Heart right ventricle (tissue), 16 donors: ENCODE measurements around the gene ZDHHC7. TPM values are rescaled to one million over a fixed set of nuclear protein-coding genes. Genes with fewer than 3 reads are reported as not detected.
A peak's percentile ranks its signal among the peaks of the same experiment; 100 is the strongest.

Experiments
- ATAC-seq, 8 donors: fragments of 200-7000 bp; cut with Tn5 transposase; one replicate each; pipeline ENCODE4 v1.9.1; 2020; ENCODE audit warnings: mild to moderate bottlenecking in 8 of 8, moderate library complexity in 8 of 8, moderate number of reproducible peaks in 1 of 8
- DNase-seq, 2 donors: peaks; one replicate each; pipeline ENCODE4 v3.0.0-alpha.2; 2020
- H3K27ac ChIP-seq, 10 donors: fragments of 200-600 bp; sonication (generic) in 2 of 10; one replicate each; pipeline versions ENCODE4 v1.5.0 to v1.8.0; 2020 to 2022; ENCODE audit warnings: mild to moderate bottlenecking in 3 of 10
- H3K27me3 ChIP-seq, 7 donors: fragments of 200-600 bp; one replicate each; pipeline ENCODE4 v1.8.0; 2021 to 2022; ENCODE audit warnings: mild to moderate bottlenecking in 2 of 7
- H3K36me3 ChIP-seq, 9 donors: fragments of 200-600 bp; sonication (generic) in 1 of 9; one replicate each; pipeline versions ENCODE4 v1.5.0 to v1.8.0; 2020 to 2022; ENCODE audit warnings: mild to moderate bottlenecking in 2 of 9
- H3K4me1 ChIP-seq, 9 donors: fragments of 200-600 bp; sonication (generic) in 1 of 9; one replicate each; pipeline versions ENCODE4 v1.5.0 to v1.8.0; 2020 to 2022; ENCODE audit warnings: mild to moderate bottlenecking in 4 of 9
- H3K4me3 ChIP-seq, 10 donors: fragments of 200-600 bp; sonication (generic) in 2 of 10; one replicate each; pipeline versions ENCODE4 v1.5.0 to v1.8.0; 2020 to 2022; ENCODE audit warnings: mild to moderate bottlenecking in 7 of 10, moderate library complexity in 2 of 10
- H3K9me3 ChIP-seq, 11 donors: fragments of 200-600 bp in 10 of 11; sonication (generic) in 2 of 11; one replicate each; pipeline versions ENCODE4 v1.5.0 to v1.8.0; 2013 to 2022; ENCODE audit warnings: mild to moderate bottlenecking in 2 of 11, control low read depth in 1 of 11, moderate library complexity in 1 of 11
- CTCF ChIP-seq, 9 donors: fragments of 200-600 bp; sonication (generic) in 2 of 9; IDR thresholded peaks; one replicate each; pipeline versions ENCODE4 v1.5.0 to v1.8.0; 2021 to 2022; ENCODE audit warnings: antibody characterized with exemption in 9 of 9, mild to moderate bottlenecking in 5 of 9, moderate library complexity in 1 of 9
- WGBS, 2 donors: extraction: QIAGEN DNeasy Blood & Tissue Kit; methylation state at CpG; one replicate each; pipeline ENCODE4 v1.1.7; 2013; ENCODE audit warnings: inconsistent platforms in 1 of 2; 5-methylcytosine and 5-hydroxymethylcytosine counted together
- intact Hi-C, 10 donors: fragments of 100-400 bp; cut with DNase I; formaldehyde crosslinking; loops; one replicate each; pipeline versions ENCODE4 v1.11.1 to v1.14.2; 2022
- polyA plus RNA-seq, 2 donors: library from polyadenylated mRNA; stranded (reverse); fragments of 200-250 nt; gene quantifications; one replicate each; pipeline ENCODE4 v1.2.3, GENCODE V29; 2013
- total RNA-seq, 10 donors: library from RNA; stranded (reverse); fragmentation: NEBNext Ultra II Directional in 3 of 10; extraction: Animal tissue kit (Norgen Biotek cat#: 25700) in 3 of 10; gene quantifications; one replicate each; pipeline versions ENCODE4 v1.2.1 to v1.2.4, GENCODE V29; 2021 to 2023
- donor health status: Arrhythmogenic right ventricular cardiomyopathy.
- donor health status: ischemic (EF 13 %, LVEDD 7.1; RV severe dilation, severe dysfunction).
- donor health status: healthy with polysubstance abuse.
- donor health status: DM: no; HTN: yes; CAD: no.
- donor health status: DM: no; HTN: no; CAD: no.
- donor health status: ischemic (EF 25% LVEDD 6.9; RV normal size, moderate dysfunction).
- donor health status: ischemic (EF 25% LVEDD 5.7; RV mildly dilated, moderate dysfunction).
- donor health status: healthy.
- donor health status: DM: yes; HTN: yes; CAD: no.
- donor health status: Ischemic cardiomyopathy.
- donor health status: ischemic (EF 35%, LVEDD 5.7; RV mildly dilated, moderate dysfunction).
- donor health status: nonischemic (EF 11% LVEDD 7.7; RV severe dilation, severe dysfunction).
- donor health status: DM: yes; HTN: yes; CAD: no.
- donor health status: PGD.
- donor health status: ischemic (EF 29% LVEDD 5.4; RV normal size, mild dysfunction).
- donor health status: nonischemic (EF 23%, LVEDD 6.1; RV moderate dilation, normal function).

The ZDHHC7 gene
- total and polyA plus RNA-seq, 12 donors: 15.1 to 55.5 (median 41.8) TPM

DNA sequence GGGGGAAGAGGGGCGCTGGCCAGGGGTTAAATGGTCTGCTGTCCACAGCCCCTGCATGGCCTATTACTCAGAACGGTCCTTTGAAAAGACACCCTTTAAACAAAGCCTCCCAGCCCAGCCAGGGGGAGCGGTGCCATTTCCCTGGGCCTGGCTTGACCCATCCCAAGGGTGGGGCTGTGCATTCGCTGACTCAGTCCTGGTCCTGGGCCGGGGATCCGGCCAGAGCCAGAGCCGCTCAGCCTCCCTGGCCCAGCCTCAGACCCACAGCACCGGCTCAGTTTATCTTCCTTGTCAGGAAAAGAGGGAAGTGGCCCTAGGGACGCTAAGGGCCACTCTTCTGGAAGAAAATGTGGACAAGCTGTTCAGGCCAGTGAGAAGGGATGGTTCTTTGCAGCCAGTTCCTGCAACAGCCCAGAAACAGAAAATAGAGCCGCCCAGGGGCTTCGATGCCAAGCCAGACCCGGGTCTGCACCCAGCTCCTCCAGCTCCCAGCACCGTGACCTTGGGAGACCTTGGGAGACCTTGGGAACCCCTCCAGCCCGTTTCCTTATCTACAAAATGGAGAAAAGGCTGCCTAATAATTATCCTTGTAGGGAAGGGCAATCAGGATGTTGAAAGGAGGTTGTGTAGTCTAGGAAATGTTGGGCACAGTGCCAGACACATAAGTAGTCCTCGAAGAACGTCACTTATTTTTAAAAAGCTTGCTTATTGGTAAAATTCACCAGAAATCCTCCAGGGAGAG lies 82.5 kb downstream of the ZDHHC7 start:
- Histone ChIP-seq H3K9me3 (peaks cover 0 to 3% (median 0%) of the 10 kb centered on the region in 11 donors), H3K36me3 (no peaks in the 10 kb centered on the region), H3K4me3 (no peak overlapping the region), H3K27me3 (no peaks in the 10 kb centered on the region), H3K4me1 (peaks cover 8 to 63% (median 38%) of the 10 kb centered on the region in 9 donors), H3K27ac (peak overlapping the region in 9 of 10 donors; percentile 45 to 86 (median 71))
- peak in 2 of 9 donors; percentile 4 to 5 for TF ChIP-seq CTCF (IDR thresholded peaks at IDR 0.05)
- DNase-seq (peak; percentile 61 to 78), ATAC-seq (peak; percentile 42 to 73 (median 62))
- WGBS, 2 donors: 37 to 42% methylated on average over 16 of the region's 16 CpGs
- intact Hi-C loops: loop anchor here in 4 of 10 donors (5.0 kb wide), 2 partner anchors 33 to 43 kb away; no protein-coding TSS in a partner anchor

DNA sequence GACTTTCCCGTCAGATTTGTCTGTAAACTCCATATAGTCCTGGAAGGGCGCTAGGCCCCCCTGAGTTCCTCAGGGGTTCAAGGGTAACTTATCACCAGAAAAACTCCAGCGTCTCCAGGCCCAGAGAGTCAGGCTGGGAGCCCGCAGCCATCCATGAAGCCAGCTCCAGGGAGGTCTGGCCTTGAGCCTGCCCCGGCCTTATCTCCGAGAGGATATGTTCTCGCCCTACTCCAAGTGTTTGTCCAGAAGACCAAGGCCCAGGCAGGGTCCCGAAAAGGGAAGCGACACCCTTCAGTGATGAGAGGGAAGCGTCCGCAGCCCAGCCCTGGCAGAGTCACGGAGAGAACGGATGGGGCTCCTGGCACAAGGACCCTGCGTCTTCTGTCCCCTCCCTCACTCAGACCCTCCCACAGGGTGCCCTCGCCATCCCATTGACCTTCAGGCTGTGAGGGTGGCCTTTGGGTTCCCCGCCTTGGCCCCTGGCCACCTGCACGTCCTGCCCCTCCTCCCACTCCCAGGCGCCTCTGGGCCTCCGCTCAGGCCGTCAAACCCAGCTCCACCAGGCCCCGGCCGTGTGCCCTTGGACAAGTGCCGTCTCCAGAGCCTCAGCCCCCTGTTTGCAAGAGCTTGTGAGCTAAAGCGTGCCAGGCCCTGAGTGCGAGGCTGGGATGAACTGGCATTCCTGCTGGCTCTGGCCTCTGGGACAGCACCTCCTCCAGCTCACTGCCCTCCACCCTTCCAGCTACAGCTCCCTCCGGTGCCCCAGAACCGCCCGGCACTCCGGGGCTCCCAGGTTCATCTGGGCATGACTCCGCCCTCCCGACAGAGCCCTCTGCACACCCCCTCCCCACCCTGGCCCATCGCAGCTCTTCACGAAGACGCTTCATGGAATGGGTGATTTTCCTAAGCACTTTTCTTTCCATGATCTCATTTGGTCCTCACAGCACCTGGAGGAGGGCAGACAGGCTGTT lies 83.4 kb downstream of the ZDHHC7 start:
- H3K27me3 ChIP-seq: no peaks in the 10 kb centered on the region
- DNase-seq (peak in 1 of 2 donors; percentile 64), ATAC-seq (peak in 4 of 8 donors; percentile 1 to 23 (median 11))
- H3K9me3 ChIP-seq: peaks cover 0 to 3% (median 0%) of the 10 kb centered on the region in 11 donors
- no peak overlapping the region for H3K4me3 ChIP-seq
- intact Hi-C loops: loop anchor here in 4 of 10 donors (5.0 kb wide), 2 partner anchors 34 to 44 kb away; no protein-coding TSS in a partner anchor
- TF ChIP-seq CTCF (IDR thresholded peaks at IDR 0.05): no peak
- peaks cover 3 to 61% (median 41%) of the 10 kb centered on the region in 9 donors for H3K4me1 ChIP-seq
- H3K27ac ChIP-seq: peak overlapping the region in 9 of 10 donors; percentile 45 to 86 (median 71)
- 57 to 71% methylated on average over 32 to 34 of the region's 34 CpGs for WGBS, 2 donors
- no peaks in the 10 kb centered on the region for H3K36me3 ChIP-seq

DNA sequence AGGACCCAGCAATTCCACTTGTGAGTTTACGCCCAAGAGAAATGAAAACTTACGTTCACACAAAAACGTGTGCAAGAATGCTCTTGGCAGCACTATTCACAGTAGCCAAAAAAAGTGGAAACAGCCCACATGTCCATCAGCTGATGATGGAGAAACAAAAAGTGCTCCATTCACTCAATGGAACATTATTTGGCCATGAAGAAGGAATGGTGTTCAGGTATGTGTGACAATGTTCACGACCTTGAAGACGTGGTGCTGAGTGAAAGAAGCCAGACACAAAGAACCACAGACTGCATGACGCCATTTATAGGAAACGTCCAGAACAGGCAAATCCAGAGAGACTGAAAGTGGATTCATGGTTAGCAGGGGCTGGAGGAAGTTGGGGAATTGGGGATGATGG lies 84.9 kb downstream of the ZDHHC7 start:
- Histone ChIP-seq H3K27me3 (no peaks in the 10 kb centered on the region), H3K36me3 (no peaks in the 10 kb centered on the region), H3K4me3 (no peak overlapping the region), H3K4me1 (peaks cover 10 to 73% (median 56%) of the 10 kb centered on the region in 9 donors), H3K27ac (peak overlapping the region in 2 of 10 donors; percentile 36 to 80), H3K9me3 (peaks cover 0 to 3% (median 0%) of the 10 kb centered on the region in 11 donors)
- no peak for TF ChIP-seq CTCF (IDR thresholded peaks at IDR 0.05)
- no peak for DNase-seq
- ATAC-seq: no peak
- intact Hi-C loops: loop anchor here in 4 of 10 donors (5.0 kb wide), 2 partner anchors 36 to 46 kb away; no protein-coding TSS in a partner anchor
- 39 to 42% methylated on average over 7 of the region's 7 CpGs for WGBS, 2 donors
